Right ventricle myocardium superior (tissue), 1 donor: ENCODE results near the gene HS3ST2. TPM values are rescaled to one million over a fixed set of nuclear protein-coding genes. Genes with fewer than 3 reads are reported as not detected.
"Not testable (repeated sequence)": the region's sequence is repeated elsewhere in the genome, so short reads cannot be mapped to it uniquely, and the experiment has no call there.

Experiments used
- ATAC-seq: fragments of 200-7000 bp; cut with Tn5 transposase; one replicate; pipeline ENCODE4 v1.9.1; 2020; ENCODE audit warnings: mild to moderate bottlenecking; ENCODE audit not compliant: poor library complexity
- DNase-seq: peaks from one replicate; pipeline ENCODE4 v3.0.0-alpha.2; 2020
- intact Hi-C: fragments of 100-400 bp; cut with DNase I; formaldehyde crosslinking; loops from one replicate; pipeline ENCODE4 v1.11.2; 2022
- total RNA-seq: library from RNA; stranded (reverse); fragmentation: NEBNext Ultra II Directional; extraction: Animal tissue kit (Norgen Biotek cat#: 25700); gene quantifications from one replicate; pipeline ENCODE4 v1.2.1, GENCODE V29; 2021
- donor health status: DM: no; HTN: yes; CAD: no; lungs with severe emphysema.

HS3ST2 gene
- total RNA-seq, 1 donor from 2014 or later, result 0.19 TPM

DNA sequence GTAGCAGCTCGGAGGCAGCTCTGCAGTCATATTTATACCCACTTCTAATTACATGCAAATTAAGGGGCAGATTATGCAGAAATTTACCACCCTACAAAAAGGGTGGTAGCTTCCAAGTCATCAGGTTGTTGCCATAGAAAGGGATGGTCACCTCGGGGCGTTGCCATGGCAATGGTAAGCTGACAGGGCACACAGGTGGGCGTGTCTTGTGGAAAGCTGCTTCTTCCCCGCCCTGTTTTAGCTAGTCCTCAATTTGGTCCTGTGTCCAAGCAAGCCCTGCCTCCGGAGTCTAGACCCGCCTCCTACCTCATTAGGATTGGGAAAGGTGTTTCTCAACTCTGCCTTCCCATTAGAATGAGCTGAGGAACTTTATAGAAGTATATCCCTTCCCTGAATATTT, 98.7 kb downstream of the HS3ST2 start:
- intact Hi-C loops, result no loop called here
- ATAC-seq, result no peak
- no peak for DNase-seq

DNA sequence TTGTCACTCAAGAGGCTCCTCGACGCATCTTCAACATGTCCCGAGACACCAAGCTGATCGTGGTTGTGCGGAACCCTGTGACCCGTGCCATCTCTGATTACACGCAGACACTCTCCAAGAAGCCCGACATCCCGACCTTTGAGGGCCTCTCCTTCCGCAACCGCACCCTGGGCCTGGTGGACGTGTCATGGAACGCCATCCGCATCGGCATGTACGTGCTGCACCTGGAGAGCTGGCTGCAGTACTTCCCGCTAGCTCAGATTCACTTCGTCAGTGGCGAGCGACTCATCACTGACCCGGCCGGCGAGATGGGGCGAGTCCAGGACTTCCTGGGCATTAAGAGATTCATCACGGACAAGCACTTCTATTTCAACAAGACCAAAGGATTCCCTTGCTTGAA, 101.0 kb downstream of the HS3ST2 start:
- DNase-seq, result no peak
- intact Hi-C loops, result no loop called here
- no peak for ATAC-seq

DNA sequence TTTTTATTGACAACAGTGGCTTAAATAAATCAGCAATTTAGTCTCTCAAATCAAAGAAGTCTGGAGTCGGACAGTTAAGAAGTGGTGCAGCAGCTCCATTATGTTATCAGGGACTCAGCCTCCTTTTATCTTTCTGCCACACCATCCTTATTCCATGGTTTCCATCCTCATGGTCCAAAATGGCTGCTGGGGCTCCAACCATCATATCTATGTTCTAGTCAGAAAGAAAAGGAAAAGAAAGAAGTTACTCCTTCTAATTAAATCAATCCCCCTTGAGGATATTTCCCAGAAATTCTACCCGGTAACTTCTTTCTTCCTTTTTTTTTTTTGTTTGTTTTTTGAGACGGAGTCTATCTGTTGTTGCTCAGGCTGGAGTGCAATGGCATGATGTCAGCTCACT, 109.5 kb downstream of the HS3ST2 start:
- intact Hi-C loops, result no loop called here
- DNase-seq (no peak), ATAC-seq (no peak)

DNA sequence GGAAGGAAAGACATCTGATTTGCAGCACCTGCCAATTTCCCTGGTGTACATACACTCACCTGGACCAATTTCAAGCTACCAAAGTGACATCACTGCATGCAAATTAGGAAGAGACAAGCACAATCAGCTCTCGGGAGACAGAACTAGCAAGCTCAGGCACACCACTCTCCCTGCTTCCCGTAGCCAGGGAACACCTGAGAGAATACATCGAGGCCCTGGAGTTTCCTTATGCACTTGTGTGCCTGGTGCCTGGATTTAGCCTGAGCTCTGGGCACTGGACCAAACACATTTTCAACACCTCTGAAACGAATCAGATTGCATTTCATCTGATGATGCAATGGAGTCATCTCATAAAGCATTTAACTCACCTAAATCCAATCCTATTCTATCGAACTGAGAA, 110.5 kb downstream of the HS3ST2 start:
- no peak for ATAC-seq
- intact Hi-C loops, result no loop called here

DNA sequence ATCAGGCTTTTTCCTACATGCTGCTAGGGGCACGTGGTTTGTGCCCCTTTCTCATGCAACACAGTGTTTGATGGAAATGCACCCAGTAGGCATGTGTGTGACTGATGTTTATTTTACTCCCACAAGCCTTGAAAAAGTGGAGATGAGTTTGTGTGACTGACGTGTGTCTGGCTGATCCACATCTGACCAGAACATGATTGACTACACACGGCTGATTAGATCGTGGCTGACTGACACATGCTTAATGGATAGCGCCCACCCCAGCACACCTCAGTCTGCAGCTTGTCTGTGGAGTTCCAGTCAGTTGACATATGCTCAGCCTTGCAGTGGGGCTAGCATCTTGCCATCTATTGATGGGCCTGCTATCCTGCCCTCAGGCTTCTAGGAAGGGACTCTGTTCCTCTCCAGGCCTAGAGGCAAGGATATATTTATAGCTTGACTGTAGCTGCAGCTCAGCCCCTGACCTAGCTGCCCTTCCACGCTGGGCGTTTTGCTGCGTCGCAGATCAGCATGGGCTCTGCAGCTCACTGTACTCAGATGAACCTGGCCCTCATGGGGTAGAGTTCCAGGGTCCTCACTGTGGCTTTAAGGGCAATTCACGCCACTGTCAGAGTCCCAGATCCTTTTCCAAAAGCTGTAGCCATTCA, 112.3 kb downstream of the HS3ST2 start:
- intact Hi-C loops, result no loop called here
- DNase-seq (no peak), ATAC-seq (peak; percentile 74)

More for the DNA sequence above, 110.5 kb downstream of the HS3ST2 start:
- DNase-seq, result no peak

DNA sequence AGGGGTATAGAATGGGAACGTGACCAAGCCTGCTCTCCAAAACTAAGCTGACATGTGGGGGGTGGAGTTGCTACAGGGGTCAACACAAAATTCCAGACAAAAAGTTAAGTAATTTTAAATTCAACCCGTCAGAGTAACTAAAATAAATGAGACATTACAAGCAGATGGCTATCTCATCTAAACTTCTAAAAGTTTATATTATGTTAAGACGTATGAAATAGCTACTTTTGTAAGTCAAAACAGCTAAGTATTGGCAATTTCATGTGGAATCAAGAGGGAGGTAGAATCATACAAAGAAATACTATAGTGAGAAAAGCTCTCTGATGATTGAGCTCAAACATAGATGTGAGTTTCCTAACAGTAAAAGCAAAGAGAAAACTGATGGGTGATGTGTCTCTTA, 113.3 kb downstream of the HS3ST2 start:
- no peak for ATAC-seq

DNA sequence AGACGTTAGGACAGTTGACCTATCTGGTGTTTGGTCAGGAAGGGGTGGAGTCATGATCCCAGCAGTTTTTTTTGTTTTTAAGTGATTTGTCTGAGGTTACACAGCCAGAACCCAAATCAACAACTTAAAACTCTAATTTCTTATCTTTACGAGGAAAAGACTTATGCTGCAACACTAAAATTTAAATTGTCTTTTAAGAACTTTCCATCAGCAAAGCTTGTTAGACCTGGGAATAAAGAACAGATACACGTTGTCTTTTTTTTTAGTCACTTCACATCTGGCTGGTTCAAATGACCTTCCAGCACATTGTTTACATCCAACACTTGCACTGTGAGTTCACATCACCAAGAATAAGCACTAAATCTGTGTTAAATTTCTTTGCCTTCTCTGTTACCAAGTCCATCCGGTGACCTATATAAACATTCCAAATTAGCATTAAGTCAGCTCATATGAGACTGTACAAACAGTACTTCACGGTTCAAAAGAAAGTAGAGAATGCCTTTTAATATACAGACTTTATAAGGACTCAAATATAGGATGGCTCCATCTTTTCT, 115.0 kb downstream of the HS3ST2 start:
- ATAC-seq, result no peak
- intact Hi-C loops, result no loop called here

More for the DNA sequence above, 113.3 kb downstream of the HS3ST2 start:
- intact Hi-C loops, result no loop called here
- no peak for DNase-seq

DNA sequence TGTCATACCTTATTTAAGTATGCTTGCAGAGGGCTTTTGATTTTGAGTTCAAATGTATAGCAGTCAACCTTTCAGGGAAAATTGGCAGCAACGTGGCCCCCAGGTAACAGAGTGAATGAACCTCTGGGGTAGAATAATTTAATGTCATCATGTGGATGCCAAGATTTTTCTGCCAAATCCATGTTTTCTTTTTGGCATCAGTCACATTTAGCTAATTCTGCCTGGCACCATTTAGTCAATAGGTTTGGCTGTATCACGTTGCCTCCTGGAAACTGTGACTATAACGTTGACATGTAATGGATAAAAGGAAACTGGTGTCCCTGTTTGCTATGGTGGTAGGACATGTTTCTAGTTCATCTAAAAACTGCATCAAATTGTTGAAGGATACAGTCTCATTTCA, 115.5 kb downstream of the HS3ST2 start:
- intact Hi-C loops, result no loop called here
- DNase-seq, result no peak
- no peak for ATAC-seq

More for the DNA sequence above, 115.0 kb downstream of the HS3ST2 start:
- DNase-seq, result no peak

DNA sequence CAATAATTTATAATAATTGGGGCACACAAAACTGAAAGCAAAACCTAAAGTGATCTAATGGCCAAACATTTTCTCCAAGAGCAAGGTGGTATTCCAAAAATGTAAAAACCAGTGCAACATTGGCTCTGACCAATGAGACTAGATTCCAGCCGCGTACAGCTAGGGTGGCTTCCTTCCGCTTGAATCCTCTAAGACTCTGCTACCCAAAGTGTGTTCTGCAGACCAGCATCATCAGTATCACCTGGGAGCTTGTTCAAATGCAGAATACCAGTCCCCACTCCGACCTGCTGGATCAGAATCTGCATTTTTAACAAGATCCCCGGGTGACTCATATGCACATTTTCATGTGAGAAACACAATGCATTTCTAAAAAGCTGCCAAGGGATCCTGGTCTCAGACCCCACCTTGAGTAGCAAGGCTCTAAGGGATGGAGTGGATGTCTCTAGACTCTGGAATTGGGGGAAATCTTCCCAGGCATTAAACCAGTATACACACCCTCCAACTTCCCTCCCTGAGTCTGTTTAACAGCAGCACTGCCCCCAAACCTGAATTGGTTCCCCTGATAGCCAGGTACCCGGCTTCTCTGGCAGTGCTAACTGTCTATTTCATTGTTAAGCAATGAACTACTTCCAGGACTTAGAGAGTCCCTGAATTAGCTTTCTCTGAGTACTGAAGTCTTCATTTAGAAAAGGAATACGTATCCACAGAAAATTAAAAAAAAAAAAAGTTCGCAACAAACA, 118.2 kb downstream of the HS3ST2 start:
- ATAC-seq, result no peak
- intact Hi-C loops, result no loop called here

DNA sequence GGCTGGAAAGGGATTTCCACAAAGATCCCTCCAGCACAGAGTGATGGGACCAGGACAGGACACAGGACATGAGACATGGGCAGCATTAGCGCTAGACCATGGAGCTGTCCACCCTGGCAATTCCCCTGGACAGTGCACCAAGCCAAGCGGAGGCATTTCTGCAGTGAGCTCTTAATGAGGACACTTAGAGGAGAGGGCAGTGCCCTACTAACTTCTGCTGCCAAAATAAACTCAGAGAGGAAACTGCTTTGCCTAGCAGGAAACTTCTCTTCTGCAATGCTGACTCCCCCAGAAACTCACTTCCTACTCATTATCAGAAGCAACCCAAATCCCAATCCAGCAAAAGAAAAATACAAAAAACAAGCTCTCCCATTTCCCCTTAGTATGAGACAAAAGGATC, 119.2 kb downstream of the HS3ST2 start:
- peak; percentile 56 for ATAC-seq
- intact Hi-C loops, result no loop called here
- DNase-seq, result no peak

More for the DNA sequence above, 118.2 kb downstream of the HS3ST2 start:
- DNase-seq, result no peak

DNA sequence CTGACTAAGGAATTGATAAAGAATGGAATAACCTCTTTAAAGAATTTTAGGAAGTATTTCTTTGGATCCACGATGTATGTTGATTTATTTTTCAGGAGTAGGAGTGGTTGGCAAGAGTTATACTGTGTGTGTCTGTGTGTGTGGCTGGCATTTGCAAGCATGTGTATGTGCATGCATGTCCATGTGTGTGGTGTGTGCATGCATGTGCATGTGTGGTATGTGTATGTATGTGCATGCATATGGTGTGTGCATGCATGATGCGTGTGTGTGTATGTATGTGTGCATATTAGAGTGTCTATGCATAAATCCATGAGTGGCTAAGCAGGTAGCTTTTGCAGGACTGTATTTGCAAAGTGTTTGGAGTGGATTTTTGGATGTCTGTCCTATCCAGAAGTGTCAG, 120.8 kb downstream of the HS3ST2 start:
- intact Hi-C loops, result no loop called here
- no peak for DNase-seq

DNA sequence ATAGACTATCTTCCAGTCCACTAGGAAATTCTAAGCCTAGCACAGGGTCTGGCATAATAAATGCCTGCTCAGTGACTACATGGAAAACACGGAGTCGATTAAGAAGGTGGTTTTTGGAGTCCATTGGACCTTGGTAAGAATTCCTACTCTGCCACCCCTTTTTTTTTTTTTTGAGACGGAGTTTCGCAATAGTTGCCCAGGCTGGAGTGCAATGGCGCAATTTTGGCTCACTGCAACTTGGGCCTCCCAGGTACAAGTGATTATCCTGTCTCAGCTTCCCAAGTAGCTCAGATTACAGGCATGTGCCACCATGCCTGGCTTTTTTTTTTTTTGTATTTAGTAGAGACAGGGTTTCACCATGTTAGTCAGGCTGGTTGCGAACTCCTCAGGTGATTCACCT, 123.2 kb downstream of the HS3ST2 start:
- ATAC-seq, result no peak
- DNase-seq, result no peak
- intact Hi-C loops, result no loop called here

More for the DNA sequence above, 120.8 kb downstream of the HS3ST2 start:
- ATAC-seq, result no peak

DNA sequence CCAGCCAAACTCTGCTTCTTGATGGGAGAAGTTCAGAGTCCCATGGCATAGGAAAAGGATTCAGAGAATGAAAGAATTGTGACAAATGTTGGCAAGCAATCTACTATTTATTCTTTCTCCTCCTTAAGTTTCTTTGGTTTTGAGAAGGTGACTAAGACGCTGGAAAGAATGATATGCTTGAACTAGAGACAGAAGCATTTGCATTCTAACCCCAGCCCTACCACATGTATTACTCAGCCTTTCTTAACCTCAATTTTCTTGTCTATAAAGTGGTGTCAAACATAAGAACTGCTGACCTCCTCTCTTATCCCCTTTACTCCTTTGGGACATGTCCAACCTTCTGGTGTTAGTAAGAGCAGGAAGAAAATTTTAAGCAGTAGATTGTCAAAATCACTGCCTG, 124.7 kb downstream of the HS3ST2 start:
- DNase-seq (no peak), ATAC-seq (no peak)
- intact Hi-C loops, result no loop called here

DNA sequence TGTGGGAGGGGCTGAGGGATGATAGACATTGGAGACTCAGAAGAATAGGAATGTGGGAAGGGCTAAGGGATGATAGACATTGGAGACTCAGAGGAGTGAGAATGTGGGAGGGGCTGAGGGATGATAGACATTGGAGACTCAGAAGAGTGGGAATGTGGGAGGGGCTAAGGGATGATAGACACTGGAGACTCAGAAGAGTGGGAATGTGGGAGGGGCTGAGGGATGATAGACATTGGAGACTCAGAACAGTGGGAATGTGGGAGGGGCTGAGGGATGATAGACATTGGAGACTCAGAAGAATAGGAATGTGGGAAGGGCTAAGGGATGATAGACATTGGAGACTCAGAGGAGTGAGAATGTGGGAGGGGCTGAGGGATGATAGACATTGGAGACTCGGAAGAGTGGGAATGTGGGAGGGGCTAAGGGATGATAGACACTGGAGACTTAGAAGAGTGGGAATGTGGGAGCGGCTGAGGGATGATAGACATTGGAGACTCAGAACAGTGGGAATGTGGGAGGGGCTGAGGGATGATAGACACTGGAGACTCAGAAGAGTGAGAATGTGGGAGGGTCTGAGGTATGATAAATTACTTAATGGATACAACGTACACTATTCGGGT, 125.9 kb downstream of the HS3ST2 start:
- ATAC-seq, intact Hi-C loops, DNase-seq: not testable (repeated sequence)

DNA sequence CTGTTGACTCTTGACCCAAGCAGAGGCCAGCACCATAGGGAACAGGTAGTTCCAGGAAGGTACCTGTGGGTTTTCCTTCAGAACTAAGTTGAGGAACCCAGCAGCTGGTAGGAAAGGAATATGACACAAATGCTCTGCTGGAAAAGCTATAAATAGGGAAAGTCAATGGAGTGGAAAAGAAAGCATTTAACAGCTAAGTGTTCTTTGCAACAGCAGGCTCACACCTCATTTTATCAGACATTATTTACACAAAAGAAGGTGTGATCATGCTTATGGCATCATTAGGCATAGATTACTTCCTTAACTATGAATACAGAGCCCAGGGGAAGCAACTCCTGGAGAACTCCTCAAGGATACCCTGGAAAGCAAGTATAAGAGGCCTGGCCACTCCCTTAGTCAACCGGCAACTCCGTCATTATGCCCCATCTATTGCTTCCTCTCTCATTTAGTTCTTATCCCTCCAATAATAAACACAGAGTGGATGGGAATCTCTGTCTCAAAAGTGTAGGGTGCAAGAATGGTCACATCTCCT, 128.1 kb downstream of the HS3ST2 start:
- intact Hi-C loops, result no loop called here
- DNase-seq (no peak), ATAC-seq (no peak)

DNA sequence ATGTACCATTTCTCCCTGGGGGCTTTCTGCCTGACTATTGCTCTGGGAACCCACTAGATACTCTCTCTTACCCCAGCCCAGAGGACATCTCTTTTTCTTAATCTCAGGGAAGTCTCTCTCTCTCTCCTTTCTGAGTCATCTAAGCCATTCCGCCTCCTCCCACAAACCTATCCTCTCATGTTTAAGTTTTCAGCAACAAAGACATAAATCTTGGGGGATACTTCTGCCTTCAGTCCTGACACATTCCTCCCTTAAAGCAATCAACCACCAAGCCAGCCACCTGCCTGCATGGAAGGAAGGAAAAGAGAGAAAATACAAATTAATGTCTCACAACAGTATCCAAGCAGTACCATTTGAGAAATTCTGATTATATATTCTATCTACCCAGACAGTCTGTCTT, 128.8 kb downstream of the HS3ST2 start:
- no peak for DNase-seq
- intact Hi-C loops, result no loop called here
- ATAC-seq, result no peak

DNA sequence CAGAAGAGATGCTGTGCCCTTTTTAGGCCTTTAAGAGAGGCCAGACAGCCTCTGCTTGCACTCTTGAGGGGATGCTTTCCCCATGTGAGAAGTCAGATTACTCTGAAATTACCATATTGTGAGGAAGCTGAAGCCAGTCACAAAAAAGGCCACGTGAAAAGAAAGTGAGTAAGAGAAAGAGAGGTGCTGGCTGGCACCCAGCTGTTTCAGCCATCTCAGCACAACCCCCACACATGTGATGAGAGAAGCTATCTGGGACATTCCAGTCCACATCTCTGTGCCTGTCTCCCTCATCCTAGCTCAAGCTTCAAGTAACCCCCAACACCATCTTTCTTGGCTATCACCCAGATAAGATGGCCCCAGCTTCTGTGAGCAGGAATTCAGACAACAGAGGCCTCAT, 131.4 kb downstream of the HS3ST2 start:
- no peak for ATAC-seq
- no peak for DNase-seq
- intact Hi-C loops, result loop anchor here (5.0 kb wide), 1 partner anchor 48 kb away; no protein-coding TSS in a partner anchor

DNA sequence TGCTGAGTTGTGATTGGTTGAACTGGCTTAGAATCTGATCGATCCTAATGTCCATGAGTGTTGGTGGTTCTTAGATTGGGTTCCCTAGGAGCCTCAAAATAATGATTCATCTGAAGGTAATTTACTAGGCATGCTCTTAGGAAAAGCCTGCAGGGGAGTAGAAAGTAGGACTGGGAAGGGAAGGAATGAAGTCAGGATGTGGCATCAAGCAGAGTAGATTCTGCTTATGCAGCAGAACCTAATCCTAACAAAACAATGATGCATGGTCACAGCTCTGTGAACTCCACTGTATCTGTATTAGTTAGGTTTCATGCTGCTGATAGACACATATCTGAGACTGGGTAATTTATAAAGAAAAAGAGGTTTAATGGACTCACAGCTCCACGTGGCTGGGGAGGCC, 132.5 kb downstream of the HS3ST2 start:
- DNase-seq (no peak), ATAC-seq (no peak)
- intact Hi-C loops, result loop anchor here (5.0 kb wide), 1 partner anchor 49 kb away; no protein-coding TSS in a partner anchor

DNA sequence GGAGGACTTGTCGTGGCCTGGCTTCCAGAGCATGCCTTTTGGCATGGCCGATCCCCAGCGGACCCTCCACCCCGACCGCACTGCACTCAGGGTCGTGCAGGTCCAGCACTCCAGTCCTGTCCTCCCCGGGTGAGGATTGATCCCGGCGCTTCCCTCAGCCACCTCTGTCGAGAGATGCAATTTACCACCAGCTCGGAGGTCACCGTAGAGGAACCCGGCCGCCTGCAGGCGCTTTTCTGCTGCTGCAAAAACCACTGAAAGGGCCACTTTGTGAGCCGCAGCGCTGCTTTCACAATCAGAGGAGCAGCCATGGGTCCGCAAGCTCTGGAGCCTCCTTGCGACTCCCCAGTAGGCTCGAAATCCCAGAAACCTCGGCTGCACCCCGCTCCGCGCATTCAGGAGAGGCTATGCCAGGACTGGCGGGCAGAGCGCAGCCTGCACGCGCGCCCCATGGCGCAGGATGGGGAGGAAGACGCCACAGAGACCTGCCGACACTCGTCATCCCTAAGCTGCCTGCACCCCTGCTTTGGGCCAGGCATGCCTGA, 134.2 kb downstream of the HS3ST2 start:
- peak; percentile 15 for ATAC-seq
- intact Hi-C loops, result loop anchor here (5.0 kb wide), 1 partner anchor 51 kb away; no protein-coding TSS in a partner anchor
- peak; percentile 39 for DNase-seq
